ENCODE results near the gene KHDRBS2. TPM values are rescaled to one million over a fixed set of nuclear protein-coding genes. Genes with fewer than 3 reads are reported as not detected.

KHDRBS2 gene
- total RNA-seq, 1 experiment from 2014 or later = 2.7 TPM

DNA sequence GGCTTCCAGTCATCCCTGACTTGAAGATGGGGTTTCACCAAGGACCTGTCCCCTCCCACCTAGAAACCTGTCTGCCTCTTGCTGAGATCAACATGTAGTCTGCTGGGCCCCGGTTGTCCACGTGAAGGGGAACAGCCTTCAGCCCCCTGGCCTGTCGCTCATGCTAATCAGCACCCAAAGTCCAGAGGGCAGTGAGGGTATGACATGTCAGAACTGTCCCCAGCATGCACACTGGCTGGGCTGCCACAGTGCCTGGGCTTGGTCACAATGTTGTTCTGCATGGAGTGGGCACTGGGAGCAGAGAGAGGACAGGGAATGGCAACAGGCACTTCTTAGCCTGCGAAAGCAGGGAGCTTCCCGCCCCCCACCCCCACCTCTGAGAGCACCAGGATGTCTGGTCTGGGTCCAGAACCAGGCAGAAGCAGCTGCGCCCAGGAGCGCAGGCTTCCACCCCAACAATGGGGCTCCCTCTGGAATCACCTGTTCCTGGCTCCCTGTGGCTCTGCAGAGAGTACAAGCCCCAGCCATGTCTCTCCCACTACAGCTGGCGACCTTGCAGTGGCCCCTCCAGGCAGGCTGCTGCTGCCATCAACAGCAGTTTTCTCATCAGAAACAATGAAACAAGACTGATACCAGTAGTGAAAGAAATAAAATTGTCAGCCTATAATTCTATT lies 182.7 kb downstream of the KHDRBS2 start:
- H3K9me3 ChIP-seq (ENCODE audit: control insufficient read depth, low read depth, low read length) = no peaks in the 10 kb centered on the region
- H3K9ac ChIP-seq (ENCODE audit: extremely low read depth, insufficient read length, low read length) = no peak overlapping the region
- H3K79me1 ChIP-seq (ENCODE audit: insufficient read depth, low read depth, low read length, poor library complexity, severe bottlenecking) = no peaks in the 10 kb centered on the region
- no peak overlapping the region for H4K8ac ChIP-seq (replicated peaks; ENCODE audit: insufficient read length, low read depth, low read length)
- no peak overlapping the region for H4K5ac ChIP-seq (ENCODE audit: insufficient read length, low read depth, low read length)
- DNase-seq = no peak
- H4K20me1 ChIP-seq (ENCODE audit: control insufficient read depth, insufficient read depth, insufficient read length) = no peaks in the 10 kb centered on the region
- H2AFZ ChIP-seq (ENCODE audit: low read length) = no peak overlapping the region
- no peaks in the 10 kb centered on the region for H3K79me2 ChIP-seq (ENCODE audit: insufficient read depth, low read length)
- Mint-ChIP-seq H3K4me3 (no peak overlapping the region), H3K36me3 (ENCODE audit: insufficient read depth in 1 of 3, low read depth in 3 of 3) (peaks cover 2 to 3% (median 3%) of the 10 kb centered on the region in 3 experiments; a peak in 4 of 7 replicates), H3K27me3 (ENCODE audit: low read depth) (no peaks in the 10 kb centered on the region), H3K4me1 (no peaks in the 10 kb centered on the region), H3K27ac (peak overlapping the region in 1 of 3 experiments; percentile 59; a peak in 1 of 7 replicates), H3K9me3 (peaks cover 5% of the 10 kb centered on the region in 2 experiments; a peak in 4 of 5 replicates)
- H2BK120ac ChIP-seq (ENCODE audit: low read depth, low read length, poor library complexity, severe bottlenecking) = no peak overlapping the region
- H3K14ac ChIP-seq (ENCODE audit: insufficient read depth, low read length) = peak overlapping the region; percentile 12; the same call in 1 of the 2 replicates
- H3K23ac ChIP-seq (ENCODE audit: insufficient read length, low read depth, low read length) = no peak overlapping the region
- H3T11ph ChIP-seq (ENCODE audit: low read length) = no peak overlapping the region
- H2BK15ac ChIP-seq (ENCODE audit: low read depth, low read length) = no peak overlapping the region
- H2BK20ac ChIP-seq (ENCODE audit: low read depth, low read length, poor library complexity, severe bottlenecking) = no peak overlapping the region
- H2AK5ac ChIP-seq (ENCODE audit: insufficient read length, low read length) = no peak overlapping the region
- no peak overlapping the region for H2BK12ac ChIP-seq (ENCODE audit: insufficient read length, low read depth, low read length)
- H4K91ac ChIP-seq (ENCODE audit: insufficient read length, low read depth, low read length) = no peak overlapping the region
- H3K27me3 ChIP-seq (ENCODE audit: insufficient read depth, low read length) = no peaks in the 10 kb centered on the region
- H3K27ac ChIP-seq (ENCODE audit: insufficient read length, low read depth, low read length) = no peak overlapping the region
- no peaks in the 10 kb centered on the region for H3K23me2 ChIP-seq (ENCODE audit: insufficient read length, low read depth, low read length, poor library complexity, severe bottlenecking)
- no peaks in the 10 kb centered on the region for H3K4me1 ChIP-seq (ENCODE audit: insufficient read depth, low read length)
- H3K4ac ChIP-seq (ENCODE audit: low read depth, low read length) = no peak overlapping the region
- no peak overlapping the region for H2BK5ac ChIP-seq (ENCODE audit: insufficient read length, low read length)
- H3K4me2 ChIP-seq (ENCODE audit: insufficient read depth, insufficient read length, low read length) = no peak overlapping the region
- H3K18ac ChIP-seq (ENCODE audit: insufficient read length, low read depth, low read length) = no peak overlapping the region
- no peak overlapping the region for H3K56ac ChIP-seq (ENCODE audit: insufficient read length, low read depth, low read length)
- TF ChIP-seq, protein P1, sequence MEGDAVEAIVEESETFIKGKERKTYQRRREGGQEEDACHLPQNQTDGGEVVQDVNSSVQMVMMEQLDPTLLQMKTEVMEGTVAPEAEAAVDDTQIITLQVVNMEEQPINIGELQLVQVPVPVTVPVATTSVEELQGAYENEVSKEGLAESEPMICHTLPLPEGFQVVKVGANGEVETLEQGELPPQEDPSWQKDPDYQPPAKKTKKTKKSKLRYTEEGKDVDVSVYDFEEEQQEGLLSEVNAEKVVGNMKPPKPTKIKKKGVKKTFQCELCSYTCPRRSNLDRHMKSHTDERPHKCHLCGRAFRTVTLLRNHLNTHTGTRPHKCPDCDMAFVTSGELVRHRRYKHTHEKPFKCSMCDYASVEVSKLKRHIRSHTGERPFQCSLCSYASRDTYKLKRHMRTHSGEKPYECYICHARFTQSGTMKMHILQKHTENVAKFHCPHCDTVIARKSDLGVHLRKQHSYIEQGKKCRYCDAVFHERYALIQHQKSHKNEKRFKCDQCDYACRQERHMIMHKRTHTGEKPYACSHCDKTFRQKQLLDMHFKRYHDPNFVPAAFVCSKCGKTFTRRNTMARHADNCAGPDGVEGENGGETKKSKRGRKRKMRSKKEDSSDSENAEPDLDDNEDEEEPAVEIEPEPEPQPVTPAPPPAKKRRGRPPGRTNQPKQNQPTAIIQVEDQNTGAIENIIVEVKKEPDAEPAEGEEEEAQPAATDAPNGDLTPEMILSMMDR (conservative IDR thresholded peaks at IDR 0.05) = no peak
- no CpG with 5 or more reads among the region's 8 CpGs for WGBS (ENCODE audit: extremely low coverage, insufficient read length, low lambda C conversion rate)

All from H9 (cell line).